ENCODE results near the gene GABRA5. TPM values are rescaled to one million over a fixed set of nuclear protein-coding genes. Genes with fewer than 3 reads are reported as not detected.
A peak's percentile ranks its signal among the peaks of the same experiment; 100 is the strongest.
"Not testable (repeated sequence)": the region's sequence is repeated elsewhere in the genome, so short reads cannot be mapped to it uniquely, and the experiment has no call there.

GABRA5 gene
- total RNA-seq, 1 donor from 2014 or later: 1.1 TPM

DNA sequence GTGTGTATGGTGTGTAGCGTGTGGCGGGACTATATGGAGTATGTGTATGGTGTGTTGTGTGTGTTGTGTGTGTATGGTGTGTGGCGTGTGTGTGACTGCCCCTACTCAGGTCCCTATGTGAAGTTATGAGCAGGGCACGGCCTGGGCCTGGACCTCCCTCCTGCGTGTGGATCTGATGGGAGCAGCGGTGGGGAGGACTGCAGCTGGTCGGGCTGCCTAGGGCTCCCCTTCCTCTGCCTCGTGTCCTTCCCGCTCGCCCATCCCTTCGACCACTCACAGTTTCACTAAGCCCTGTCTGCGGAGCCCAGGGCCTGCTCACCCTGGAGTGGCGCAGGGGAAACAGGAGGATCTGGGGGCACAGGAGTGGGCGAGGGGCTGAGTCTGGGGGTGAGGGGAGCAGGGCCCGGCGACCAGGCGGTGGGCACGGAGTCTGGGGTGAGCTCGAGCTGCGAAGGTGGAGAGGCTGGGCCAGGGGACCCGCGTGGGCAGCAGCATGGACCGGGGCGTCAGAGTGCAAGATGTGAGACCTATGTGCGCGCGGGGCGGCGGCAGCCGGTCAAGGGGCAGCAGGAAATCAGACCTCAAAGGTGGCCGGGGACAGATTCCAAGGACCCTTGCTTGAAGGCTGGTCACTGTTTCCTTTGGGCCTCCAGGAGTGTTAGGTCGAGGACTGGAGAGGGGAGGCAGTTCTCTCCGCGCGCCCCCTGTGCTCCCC is 26.6 kb downstream of the GABRA5 start:
- TF ChIP-seq CTCF (IDR thresholded peaks at IDR 0.05; ENCODE audit: partially characterized antibody, unreplicated experiment): no peak
- H3K27me3 Mint-ChIP-seq (ENCODE audit: unreplicated experiment): peaks cover 11% of the 10 kb centered on the region
- peaks cover 2% of the 10 kb centered on the region for H3K4me1 Mint-ChIP-seq (ENCODE audit: low read depth, unreplicated experiment)
- no peak for DNase-seq
- peak overlapping the region; percentile 53 for H3K4me3 Mint-ChIP-seq (ENCODE audit: unreplicated experiment)
- peaks cover 16% of the 10 kb centered on the region for H3K36me3 Mint-ChIP-seq (ENCODE audit: unreplicated experiment)
- H3K27ac Mint-ChIP-seq (ENCODE audit: unreplicated experiment): peak overlapping the region; percentile 23
- H3K9me3 Mint-ChIP-seq (ENCODE audit: unreplicated experiment): peaks cover 12% of the 10 kb centered on the region

DNA sequence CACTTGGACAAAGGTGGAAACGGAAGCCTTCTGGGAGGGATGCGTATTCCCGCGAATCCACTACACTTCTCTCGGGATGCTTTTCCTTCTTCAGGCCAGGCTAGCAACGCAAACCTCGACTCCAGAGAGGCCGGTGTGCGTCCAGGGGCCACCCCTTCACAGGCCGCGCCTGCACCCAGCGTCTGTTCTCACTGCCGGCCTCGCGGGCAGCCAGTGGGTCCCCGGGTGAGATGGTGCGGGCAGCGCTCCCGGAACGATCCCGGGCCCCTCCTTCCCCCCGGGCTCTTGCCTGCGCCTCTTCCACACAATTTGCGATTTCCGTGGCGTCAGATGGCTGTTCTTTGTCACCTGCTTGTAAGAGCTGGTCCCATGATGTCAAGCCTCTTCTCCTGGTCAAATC is 27.3 kb downstream of the GABRA5 start:
- TF ChIP-seq CTCF (IDR thresholded peaks at IDR 0.05; ENCODE audit: partially characterized antibody, unreplicated experiment): no peak
- Mint-ChIP-seq H3K4me3 (ENCODE audit: unreplicated experiment) (no peak overlapping the region), H3K27ac (ENCODE audit: unreplicated experiment) (no peak overlapping the region), H3K27me3 (ENCODE audit: unreplicated experiment) (peaks cover 11% of the 10 kb centered on the region), H3K9me3 (ENCODE audit: unreplicated experiment) (peaks cover 12% of the 10 kb centered on the region), H3K4me1 (ENCODE audit: low read depth, unreplicated experiment) (peaks cover 2% of the 10 kb centered on the region), H3K36me3 (ENCODE audit: unreplicated experiment) (peaks cover 16% of the 10 kb centered on the region)
- no peak for DNase-seq

- not testable (repeated sequence) for H3K27me3 Mint-ChIP-seq (ENCODE audit: unreplicated experiment); H3K27ac Mint-ChIP-seq (ENCODE audit: unreplicated experiment); DNase-seq; H3K4me1 Mint-ChIP-seq (ENCODE audit: low read depth, unreplicated experiment); H3K4me3 Mint-ChIP-seq (ENCODE audit: unreplicated experiment)
- H3K9me3 Mint-ChIP-seq (ENCODE audit: unreplicated experiment): peaks cover 12% of the 10 kb centered on the region
- H3K36me3 Mint-ChIP-seq (ENCODE audit: unreplicated experiment): peaks cover 16% of the 10 kb centered on the region
Measured at GRCh38 chr15:26895346-26895745, 28.5 kb downstream of the GABRA5 start.

GRCh38 chr15:26899658-26900057 is 32.8 kb downstream of the GABRA5 start:
- Mint-ChIP-seq H3K4me3 (ENCODE audit: unreplicated experiment) (no peak overlapping the region), H3K27me3 (ENCODE audit: unreplicated experiment) (no peaks in the 10 kb centered on the region), H3K27ac (ENCODE audit: unreplicated experiment) (no peak overlapping the region), H3K9me3 (ENCODE audit: unreplicated experiment) (peaks cover 9% of the 10 kb centered on the region), H3K36me3 (ENCODE audit: unreplicated experiment) (peaks cover 10% of the 10 kb centered on the region), H3K4me1 (ENCODE audit: low read depth, unreplicated experiment) (no peaks in the 10 kb centered on the region)
- no peak for TF ChIP-seq CTCF (IDR thresholded peaks at IDR 0.05; ENCODE audit: partially characterized antibody, unreplicated experiment)
- DNase-seq: no peak

GRCh38 chr15:26901041-26901440 is 34.2 kb downstream of the GABRA5 start:
- no peak for DNase-seq
- no peak overlapping the region for H3K4me3 Mint-ChIP-seq (ENCODE audit: unreplicated experiment)
- no peaks in the 10 kb centered on the region for H3K4me1 Mint-ChIP-seq (ENCODE audit: low read depth, unreplicated experiment)
- H3K27ac Mint-ChIP-seq (ENCODE audit: unreplicated experiment): no peak overlapping the region
- peaks cover 17% of the 10 kb centered on the region for H3K36me3 Mint-ChIP-seq (ENCODE audit: unreplicated experiment)
- H3K27me3 Mint-ChIP-seq (ENCODE audit: unreplicated experiment): no peaks in the 10 kb centered on the region
- no peak for TF ChIP-seq CTCF (IDR thresholded peaks at IDR 0.05; ENCODE audit: partially characterized antibody, unreplicated experiment)
- peaks cover 5% of the 10 kb centered on the region for H3K9me3 Mint-ChIP-seq (ENCODE audit: unreplicated experiment)

Measured in glutamatergic neuron (in vitro differentiated cells).